Activated CD4-positive, alpha-beta T cell treated with anti-CD3 and anti-CD28 coated beads, Interleukin-2, amount 50 U/mL, for 16 hours (primary cell): ENCODE measurements around the gene DIS3.
"Not testable (repeated sequence)": the region's sequence is repeated elsewhere in the genome, so short reads cannot be mapped to it uniquely, and the experiment has no call there.

Experiments
- DNase-seq: peaks from one replicate; pipeline ENCODE4 v3.0.0-alpha.2; 2020

Gene DIS3

DNA sequence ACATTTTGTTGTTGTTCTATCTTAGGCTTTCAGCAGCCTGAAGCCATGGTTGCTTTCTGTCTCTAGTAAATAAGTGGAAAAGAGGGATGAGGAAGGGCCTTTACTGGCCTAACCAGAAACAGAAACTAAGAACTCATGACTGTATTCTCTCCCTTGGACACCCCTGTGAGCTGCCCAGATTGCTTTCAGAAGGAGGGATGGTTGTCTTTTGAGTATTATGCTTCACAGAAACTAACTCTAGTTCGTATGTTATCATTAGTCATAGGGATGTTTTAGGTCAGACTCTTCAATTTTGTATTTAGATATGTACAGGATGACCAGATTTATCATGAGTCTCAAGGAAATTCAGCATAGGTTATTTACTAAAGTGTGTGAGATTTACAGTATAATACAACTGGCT is 36.4 kb downstream of the DIS3 start:
- peak; percentile 46 for DNase-seq

DNA sequence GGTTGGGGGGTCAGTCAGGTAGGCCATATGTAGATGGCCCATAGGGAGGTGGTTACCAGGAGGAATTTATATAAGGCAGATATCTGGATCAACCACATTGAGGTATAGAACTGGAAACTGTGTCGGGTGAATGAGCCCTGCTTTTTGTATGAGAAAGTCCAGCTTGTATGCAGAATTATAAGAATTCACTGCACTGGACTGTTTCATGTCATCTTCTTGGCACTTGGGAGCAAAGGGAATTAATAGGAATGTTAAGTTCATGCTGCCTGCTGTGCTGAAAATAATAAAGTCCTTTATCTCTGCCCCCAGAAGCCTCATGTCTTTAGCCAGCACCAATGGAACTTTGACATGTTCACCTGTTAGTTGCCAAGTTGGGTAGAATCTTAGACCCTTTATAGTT is 41.7 kb downstream of the DIS3 start:
- DNase-seq, result no peak

DNA sequence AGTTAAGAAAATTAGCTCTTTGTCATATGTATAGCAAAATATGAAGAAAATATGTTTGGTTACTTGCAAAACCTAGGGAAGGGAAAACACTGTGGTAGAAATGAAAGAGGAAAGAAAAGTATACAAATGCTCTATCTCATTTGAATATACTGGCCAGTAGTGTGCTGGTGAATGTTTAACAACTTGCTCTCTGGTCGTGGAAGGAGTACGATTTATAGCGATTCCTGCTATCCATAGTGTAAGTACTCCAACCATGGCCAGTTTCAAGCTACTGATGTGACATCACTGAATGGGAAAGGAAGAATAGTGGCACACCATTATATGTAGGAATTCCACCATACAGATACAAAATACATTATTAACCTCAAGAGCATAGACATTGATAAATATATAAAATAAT is 44.7 kb downstream of the DIS3 start:
- DNase-seq, result no peak

DNA sequence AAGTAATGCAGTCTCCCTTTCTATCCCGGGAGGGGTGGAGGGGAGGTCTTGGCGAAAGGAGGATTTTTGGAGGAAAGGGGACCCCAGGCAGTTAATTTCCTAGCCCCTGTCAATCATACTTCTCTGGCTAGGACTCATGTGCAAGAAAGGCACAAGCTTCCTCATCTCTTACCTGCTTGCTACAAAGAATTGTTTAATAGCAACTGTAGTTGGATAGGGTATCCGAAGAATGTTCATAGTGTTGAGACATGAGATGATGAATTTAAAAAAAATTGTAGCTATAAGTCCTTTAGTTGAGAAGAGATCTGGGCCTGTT is 53.5 kb downstream of the DIS3 start:
- DNase-seq, result no peak

DNA sequence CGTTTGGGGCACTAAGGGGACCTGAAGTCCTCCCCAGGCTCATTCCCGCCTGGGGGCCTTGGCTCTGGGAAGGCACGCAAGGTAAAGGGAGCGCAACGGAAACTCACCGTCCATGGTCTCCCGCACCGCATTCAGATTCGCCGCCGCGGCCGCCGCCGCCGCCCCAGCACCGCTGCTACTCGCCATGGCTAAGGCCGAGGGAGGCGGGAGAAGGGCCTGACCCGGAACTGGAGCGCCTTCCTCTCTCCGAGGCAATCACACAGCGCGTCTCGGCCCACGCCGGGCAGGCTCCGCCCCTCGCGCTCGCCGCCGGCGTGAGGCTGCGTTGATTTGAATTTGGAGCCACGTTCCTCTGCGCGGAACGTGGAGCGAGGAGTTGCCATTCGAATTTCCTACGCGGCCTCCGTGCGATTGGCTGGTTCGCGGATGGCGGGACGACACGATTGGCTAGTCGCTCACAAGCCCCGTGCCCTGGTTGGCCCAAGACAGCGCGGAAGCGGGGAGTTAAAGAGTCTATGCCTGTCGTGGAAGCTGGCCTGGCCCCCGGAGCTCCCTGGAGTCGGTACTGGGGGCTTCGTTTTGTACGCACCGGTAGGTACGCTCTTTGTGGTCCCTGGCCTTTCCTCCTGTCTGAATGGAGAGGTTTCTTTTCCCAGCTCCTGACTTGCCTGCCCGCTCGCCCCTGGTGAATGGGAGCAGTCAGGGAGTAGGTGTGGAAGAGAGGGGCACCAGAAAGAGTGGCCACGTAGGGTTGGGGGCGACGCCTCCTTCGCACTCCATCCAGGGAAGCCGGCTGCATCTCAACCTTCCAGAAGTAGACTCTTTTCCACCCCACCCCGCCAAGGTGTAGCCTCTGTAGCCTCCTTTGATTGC is 54.0 kb downstream of the DIS3 start, which contains the start of the genes BORA and MZT1:
Gene BORA, plus strand, starts transcription at position 507 of the 873 bp plus-strand sequence. CDS start 1,018 bp downstream, outside the sequence.
Gene MZT1, minus strand, starts transcription at position 213 of the 873 bp plus-strand sequence. Its CDS starts 27 bp downstream, at position 186.
- DNase-seq, result peak; percentile 98

DNA sequence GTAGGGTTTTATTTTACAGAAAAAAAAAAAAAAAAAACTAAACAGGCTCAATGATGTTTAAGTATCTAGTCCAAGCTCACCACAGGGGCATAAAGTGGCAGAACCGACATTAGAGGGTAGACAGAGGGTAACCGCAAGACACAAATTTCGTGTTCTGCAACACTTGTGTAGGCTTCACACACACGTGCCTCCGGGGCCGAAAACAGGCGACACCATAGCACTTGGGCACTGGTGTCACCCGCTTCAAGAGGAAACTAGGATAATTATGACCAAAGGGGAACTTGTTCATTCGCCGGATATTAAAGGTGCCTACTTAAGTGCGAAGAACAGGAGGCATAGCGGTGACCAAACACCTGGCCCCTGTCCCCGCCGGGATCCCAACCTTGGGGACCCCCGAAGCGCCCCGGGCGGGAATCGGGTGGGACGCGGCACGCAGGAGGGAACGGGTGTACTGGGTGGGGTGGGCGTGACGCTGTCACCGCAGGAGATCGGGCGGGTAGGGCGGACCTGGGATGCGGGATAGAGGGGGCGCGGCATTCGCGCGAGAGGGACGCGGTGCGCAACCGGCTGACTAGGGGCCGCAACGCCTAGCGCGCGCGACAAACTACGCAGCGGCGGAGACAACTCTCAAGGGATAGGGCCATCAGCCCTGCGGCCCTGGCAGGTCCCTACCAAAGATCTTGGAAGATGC is 54.8 kb downstream of the DIS3 start:
- peak; percentile 39 for DNase-seq

DNA sequence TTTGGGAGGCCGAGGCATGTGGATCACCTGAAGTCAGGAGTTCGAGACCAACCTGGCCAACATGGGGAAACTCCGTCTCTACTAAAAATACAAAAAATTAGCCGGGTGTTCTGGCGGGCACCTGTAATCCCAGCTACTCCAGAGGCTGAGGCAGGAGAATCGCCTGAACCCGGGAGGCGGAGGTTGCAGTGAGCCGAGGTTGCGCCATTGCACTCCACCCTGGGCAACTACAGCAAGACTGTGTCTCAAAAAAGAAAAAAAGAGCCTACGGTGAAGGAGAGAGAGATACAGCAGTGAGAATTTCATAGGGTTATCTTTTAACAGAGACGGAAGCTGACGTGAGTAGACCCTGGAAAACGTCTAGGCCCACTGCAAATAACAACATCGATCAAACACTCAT is 55.5 kb downstream of the DIS3 start:
- DNase-seq, result not testable (repeated sequence)

DNA sequence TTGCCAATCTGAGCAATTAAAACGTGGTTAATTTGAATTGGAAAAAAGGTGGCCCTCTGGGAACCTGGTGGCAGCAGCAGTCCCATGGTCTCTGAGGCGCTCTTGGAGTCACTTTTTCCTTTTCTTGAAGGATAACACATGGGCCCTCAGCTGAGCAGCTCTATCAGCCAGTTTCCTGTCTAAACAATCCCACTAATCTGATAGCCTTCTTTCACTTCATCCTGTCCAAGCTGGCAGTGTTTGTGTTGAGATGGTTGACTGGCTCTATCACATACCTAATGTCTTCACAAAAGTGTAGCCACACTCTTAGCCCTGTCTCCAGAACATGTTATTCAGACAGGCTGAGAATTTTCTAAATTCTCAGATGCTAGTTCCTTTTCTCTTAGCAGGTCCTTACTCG is 64.9 kb downstream of the DIS3 start:
- no peak for DNase-seq
